ENCODE results near the gene RAD51B.

Gene RAD51B

DNA sequence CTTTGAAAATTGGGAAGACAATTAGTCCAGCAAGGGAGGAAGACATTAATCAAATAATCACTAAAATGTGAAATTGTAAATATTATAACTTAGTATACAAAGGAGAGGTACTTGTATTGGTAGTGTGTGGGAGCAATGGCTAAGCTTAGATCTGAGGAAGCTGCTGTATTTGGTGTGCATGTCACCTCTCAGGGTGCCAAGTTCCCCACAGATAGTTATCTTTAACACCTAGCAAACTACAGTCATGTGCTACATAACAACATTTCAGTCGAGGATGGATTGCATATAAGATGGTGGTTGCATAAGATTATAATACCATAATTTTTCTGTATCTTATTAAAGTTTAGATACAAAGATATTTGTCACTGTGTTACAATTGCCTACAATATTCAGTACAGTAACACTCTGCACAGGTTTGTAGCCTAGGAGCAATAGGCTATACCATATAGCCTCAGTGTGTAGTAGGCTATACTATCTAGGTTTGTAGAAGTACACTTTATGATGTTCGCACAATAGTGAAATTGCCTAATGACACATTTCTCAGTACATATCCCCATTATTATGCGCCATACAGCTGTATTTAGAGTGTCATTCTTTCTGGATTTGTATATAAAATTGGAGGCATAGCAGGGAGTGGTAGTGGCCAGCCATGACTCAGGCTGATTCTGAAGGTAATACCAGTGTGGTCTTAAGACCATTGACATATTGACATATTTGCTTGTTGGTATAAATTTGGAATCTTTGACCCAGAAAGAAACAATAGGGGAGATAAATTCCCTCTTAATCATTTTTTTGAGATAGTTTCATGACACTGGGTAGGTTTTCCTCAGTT lies 55.8 kb downstream of the RAD51B start:
- H3K4me2 ChIP-seq (ENCODE audit: low read length): no peak overlapping the region
- TF ChIP-seq, protein P1, sequence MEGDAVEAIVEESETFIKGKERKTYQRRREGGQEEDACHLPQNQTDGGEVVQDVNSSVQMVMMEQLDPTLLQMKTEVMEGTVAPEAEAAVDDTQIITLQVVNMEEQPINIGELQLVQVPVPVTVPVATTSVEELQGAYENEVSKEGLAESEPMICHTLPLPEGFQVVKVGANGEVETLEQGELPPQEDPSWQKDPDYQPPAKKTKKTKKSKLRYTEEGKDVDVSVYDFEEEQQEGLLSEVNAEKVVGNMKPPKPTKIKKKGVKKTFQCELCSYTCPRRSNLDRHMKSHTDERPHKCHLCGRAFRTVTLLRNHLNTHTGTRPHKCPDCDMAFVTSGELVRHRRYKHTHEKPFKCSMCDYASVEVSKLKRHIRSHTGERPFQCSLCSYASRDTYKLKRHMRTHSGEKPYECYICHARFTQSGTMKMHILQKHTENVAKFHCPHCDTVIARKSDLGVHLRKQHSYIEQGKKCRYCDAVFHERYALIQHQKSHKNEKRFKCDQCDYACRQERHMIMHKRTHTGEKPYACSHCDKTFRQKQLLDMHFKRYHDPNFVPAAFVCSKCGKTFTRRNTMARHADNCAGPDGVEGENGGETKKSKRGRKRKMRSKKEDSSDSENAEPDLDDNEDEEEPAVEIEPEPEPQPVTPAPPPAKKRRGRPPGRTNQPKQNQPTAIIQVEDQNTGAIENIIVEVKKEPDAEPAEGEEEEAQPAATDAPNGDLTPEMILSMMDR (IDR thresholded peaks at IDR 0.05): no peak
- no peaks in the 10 kb centered on the region for H3K79me2 ChIP-seq
- H3K4me3 ChIP-seq (ENCODE audit: low read depth, low read length): no peak overlapping the region
- no peaks in the 10 kb centered on the region for H3K9me3 ChIP-seq (ENCODE audit: control insufficient read depth, low read length)
- no peaks in the 10 kb centered on the region for H3K4me1 ChIP-seq
- no peaks in the 10 kb centered on the region for H3K27me3 ChIP-seq (ENCODE audit: control insufficient read depth, insufficient read depth, low read length)
- no peak overlapping the region for H3K9ac ChIP-seq
- H3K27ac ChIP-seq: no peak overlapping the region
- H3K36me3 ChIP-seq (ENCODE audit: control insufficient read depth, insufficient read depth, low read length): no peaks in the 10 kb centered on the region
- H2AFZ ChIP-seq: no peak overlapping the region

DNA sequence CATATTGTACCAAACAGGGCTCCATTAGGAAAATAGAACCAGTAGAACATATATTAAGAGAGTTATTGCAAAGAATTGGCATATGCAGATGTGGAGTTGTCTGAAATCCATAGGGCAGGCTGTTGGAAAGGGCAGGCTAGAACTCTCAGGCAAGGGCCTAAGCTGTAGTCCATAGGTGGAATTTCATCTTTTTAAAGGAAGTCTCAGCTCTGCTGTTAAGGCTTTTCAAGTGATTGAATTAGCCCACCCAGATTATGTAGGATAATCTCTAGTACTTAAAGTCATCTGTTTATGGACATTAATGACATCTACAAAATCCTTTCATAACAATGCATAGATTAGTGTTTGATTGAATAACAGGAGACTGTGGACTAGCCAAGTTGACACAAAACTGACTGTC lies 59.4 kb downstream of the RAD51B start:
- no peak overlapping the region for H3K4me3 ChIP-seq (ENCODE audit: low read depth, low read length)
- no peak overlapping the region for H3K9ac ChIP-seq
- H2AFZ ChIP-seq: no peak overlapping the region
- no peak overlapping the region for H3K4me2 ChIP-seq (ENCODE audit: low read length)
- H3K36me3 ChIP-seq (ENCODE audit: control insufficient read depth, insufficient read depth, low read length): no peaks in the 10 kb centered on the region
- H3K27me3 ChIP-seq (ENCODE audit: control insufficient read depth, insufficient read depth, low read length): no peaks in the 10 kb centered on the region
- no peaks in the 10 kb centered on the region for H3K79me2 ChIP-seq
- H3K9me3 ChIP-seq (ENCODE audit: control insufficient read depth, low read length): no peaks in the 10 kb centered on the region
- no peak overlapping the region for H3K27ac ChIP-seq
- H3K4me1 ChIP-seq: no peaks in the 10 kb centered on the region
- TF ChIP-seq, protein P1 (IDR thresholded peaks at IDR 0.05): no peak

DNA sequence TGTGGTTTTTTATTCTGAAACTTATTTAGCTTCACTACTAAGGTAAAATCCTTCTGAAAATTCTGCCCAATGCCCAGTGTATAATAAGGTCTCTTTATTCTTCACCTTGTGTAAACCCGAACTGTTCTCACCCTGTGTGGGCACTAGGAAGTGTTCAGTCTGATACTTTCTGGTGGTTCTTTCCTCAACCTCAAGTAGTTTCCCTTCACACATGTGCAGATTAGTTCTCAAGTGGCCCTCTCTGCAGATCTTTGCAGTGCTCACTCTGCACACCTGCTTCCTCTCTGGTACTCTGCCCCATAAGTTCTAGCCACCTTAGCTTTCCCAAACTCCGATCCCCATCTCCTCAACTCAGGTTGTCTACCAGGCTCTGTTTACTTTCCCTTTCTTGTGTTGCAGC lies 61.6 kb downstream of the RAD51B start:
- no peak overlapping the region for H3K4me2 ChIP-seq (ENCODE audit: low read length)
- no peak overlapping the region for H2AFZ ChIP-seq
- H3K79me2 ChIP-seq: no peaks in the 10 kb centered on the region
- H3K4me3 ChIP-seq (ENCODE audit: low read depth, low read length): no peak overlapping the region
- H3K4me1 ChIP-seq: no peaks in the 10 kb centered on the region
- H3K27ac ChIP-seq: no peak overlapping the region
- no peaks in the 10 kb centered on the region for H3K36me3 ChIP-seq (ENCODE audit: control insufficient read depth, insufficient read depth, low read length)
- TF ChIP-seq, protein P1 (IDR thresholded peaks at IDR 0.05): no peak
- H3K9me3 ChIP-seq (ENCODE audit: control insufficient read depth, low read length): no peaks in the 10 kb centered on the region
- no peak overlapping the region for H3K9ac ChIP-seq
- no peaks in the 10 kb centered on the region for H3K27me3 ChIP-seq (ENCODE audit: control insufficient read depth, insufficient read depth, low read length)

DNA sequence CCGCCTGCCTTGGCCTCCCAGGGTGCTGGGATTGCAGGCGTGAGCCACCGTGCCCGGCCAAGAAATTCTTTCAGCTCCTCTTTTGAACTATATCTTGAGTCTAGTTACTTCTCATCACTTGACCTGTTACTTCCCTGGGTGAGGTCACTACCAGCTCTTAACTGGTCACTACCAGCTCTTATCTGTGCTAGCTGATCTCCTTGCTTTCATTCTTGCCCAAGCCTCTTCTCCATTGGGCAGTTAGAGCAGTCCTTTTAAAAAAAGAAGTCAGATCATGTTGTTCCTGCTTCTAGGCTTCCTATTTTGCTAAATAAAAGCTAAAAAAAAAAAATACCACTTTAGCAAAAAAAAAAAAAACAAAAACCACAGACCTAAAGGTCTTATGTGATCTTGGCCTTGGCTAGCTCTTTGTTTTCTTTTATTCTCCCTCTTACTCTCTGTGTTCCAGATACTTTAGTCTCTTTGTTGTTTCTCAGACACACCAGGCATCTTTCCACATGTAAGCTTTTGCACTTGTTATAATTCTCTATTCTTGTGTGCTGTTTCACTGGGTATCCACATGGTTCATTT lies 63.5 kb downstream of the RAD51B start:
- no peaks in the 10 kb centered on the region for H3K36me3 ChIP-seq (ENCODE audit: control insufficient read depth, insufficient read depth, low read length)
- H3K27me3 ChIP-seq (ENCODE audit: control insufficient read depth, insufficient read depth, low read length): no peaks in the 10 kb centered on the region
- H3K4me3 ChIP-seq (ENCODE audit: low read depth, low read length): no peak overlapping the region
- H3K4me2 ChIP-seq (ENCODE audit: low read length): no peak overlapping the region
- TF ChIP-seq, protein P1 (IDR thresholded peaks at IDR 0.05): no peak
- H3K9ac ChIP-seq: no peak overlapping the region
- no peaks in the 10 kb centered on the region for H3K4me1 ChIP-seq
- H3K27ac ChIP-seq: no peak overlapping the region
- H3K79me2 ChIP-seq: no peaks in the 10 kb centered on the region
- H2AFZ ChIP-seq: no peak overlapping the region
- H3K9me3 ChIP-seq (ENCODE audit: control insufficient read depth, low read length): no peaks in the 10 kb centered on the region

Data from parathyroid adenoma (tissue), 2 donors.